Measurements from ENCODE around the gene DMAP1.

GRCh38 chr1:44264451-44264771 is 51.1 kb downstream of the DMAP1 start:
- TF ChIP-seq POLR2A (IDR thresholded peaks at IDR 0.05; ENCODE audit: low read length) (no peak), GATA1 (IDR thresholded peaks at IDR 0.05; ENCODE audit: low read depth, low read length) (no peak)
